NCI-H2227 (cell line): ENCODE data around the gene NOS1AP.

Source experiments
- DNase-seq: peaks from one replicate; lab custom pipeline; 2025; ENCODE audit not compliant: unreplicated experiment; lab: John Stamatoyannopoulos, UW

The NOS1AP gene

GRCh38 chr1:162360237-162360873 is 290.9 kb downstream of the NOS1AP start:
- DNase-seq = no peak

GRCh38 chr1:162360874-162361260 is 291.4 kb downstream of the NOS1AP start:
- no peak for DNase-seq

- DNase-seq = no peak
Measured at GRCh38 chr1:162361349-162361748, 291.9 kb downstream of the NOS1AP start.

- no peak for DNase-seq
Measured at GRCh38 chr1:162363823-162364222, 294.3 kb downstream of the NOS1AP start.

- no peak for DNase-seq
Measured at GRCh38 chr1:162364498-162364897, 295.0 kb downstream of the NOS1AP start.

GRCh38 chr1:162365284-162366020 is 296.0 kb downstream of the NOS1AP start:
- no peak for DNase-seq

- DNase-seq = no peak
Measured at GRCh38 chr1:162366149-162366548, 296.7 kb downstream of the NOS1AP start.

GRCh38 chr1:162366671-162367070 is 297.2 kb downstream of the NOS1AP start:
- no peak for DNase-seq

GRCh38 chr1:162367073-162367472 is 297.6 kb downstream of the NOS1AP start:
- no peak for DNase-seq

- no peak for DNase-seq
Measured at GRCh38 chr1:162367772-162368171, 298.3 kb downstream of the NOS1AP start.

GRCh38 chr1:162368451-162368850 is 299.0 kb downstream of the NOS1AP start:
- DNase-seq = no peak

GRCh38 chr1:162369571-162369970 is 300.1 kb downstream of the NOS1AP start:
- no peak for DNase-seq

- DNase-seq = no peak
Measured at GRCh38 chr1:162370161-162370560, 300.7 kb downstream of the NOS1AP start.

GRCh38 chr1:162370721-162371120 is 301.2 kb downstream of the NOS1AP start:
- DNase-seq = no peak

GRCh38 chr1:162371611-162372010 is 302.1 kb downstream of the NOS1AP start:
- DNase-seq = no peak

- DNase-seq = no peak
Measured at GRCh38 chr1:162372159-162373071, 302.9 kb downstream of the NOS1AP start.

- no peak for DNase-seq
Measured at GRCh38 chr1:162373072-162373427, 303.6 kb downstream of the NOS1AP start.

- no peak for DNase-seq
Measured at GRCh38 chr1:162373541-162374260, 304.2 kb downstream of the NOS1AP start.

- DNase-seq = no peak
Measured at GRCh38 chr1:162374406-162374805, 304.9 kb downstream of the NOS1AP start.

GRCh38 chr1:162375463-162375862 is 306.0 kb downstream of the NOS1AP start:
- no peak for DNase-seq

- no peak for DNase-seq
Measured at GRCh38 chr1:162376691-162377090, 307.2 kb downstream of the NOS1AP start, which contains the start of gene SPATA46. TSS of gene SPATA46 (minus strand) at chr1:162376854. CDS start at chr1:162376790, 64 bp downstream.
